ENCODE data around the gene LDLRAD3. TPM values are rescaled to one million over a fixed set of nuclear protein-coding genes. Genes with fewer than 3 reads are reported as not detected.

Gene LDLRAD3
- total RNA-seq, 1 donor = 10.5 TPM

DNA sequence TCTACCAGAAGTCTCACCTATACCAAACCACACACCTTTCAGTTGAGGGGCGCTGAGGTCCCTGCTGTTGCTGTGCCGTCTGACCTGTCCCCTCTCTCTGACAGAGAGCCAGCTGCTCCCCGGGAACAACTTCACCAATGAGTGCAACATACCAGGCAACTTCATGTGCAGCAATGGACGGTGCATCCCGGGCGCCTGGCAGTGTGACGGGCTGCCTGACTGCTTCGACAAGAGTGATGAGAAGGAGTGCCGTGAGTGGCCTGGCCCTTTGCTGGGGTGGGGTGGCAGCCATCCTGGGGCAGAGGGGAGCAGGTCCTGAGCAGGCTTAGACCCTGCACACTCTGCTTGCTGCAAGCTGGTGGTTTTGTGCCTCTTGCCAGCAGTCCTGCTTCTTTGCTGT, 92.1 kb downstream of the LDLRAD3 start:
- DNase-seq (ENCODE audit: insufficient read length, low spot score, missing footprints) = no peak
- no peaks in the 10 kb centered on the region for H3K27me3 ChIP-seq (ENCODE audit: insufficient read depth, low read length)

GRCh38 chr11:36037031-36037430, 93.2 kb downstream of the LDLRAD3 start:
- no peak overlapping the region for H3K4me2 ChIP-seq (ENCODE audit: insufficient read depth, low read length)

More for the DNA sequence above, 92.1 kb downstream of the LDLRAD3 start:
- Histone ChIP-seq H4K20me1 (ENCODE audit: insufficient read depth, low read length) (no peaks in the 10 kb centered on the region), H3K27ac (ENCODE audit: low read depth, low read length) (no peak overlapping the region), H3K36me3 (ENCODE audit: insufficient read depth, low read length) (no peaks in the 10 kb centered on the region), H2AFZ (ENCODE audit: low read length) (no peak overlapping the region), H3K4me1 (ENCODE audit: insufficient read depth, low read length) (peaks cover 17% of the 10 kb centered on the region), H3K79me2 (ENCODE audit: insufficient read depth, low read length) (peaks cover 2% of the 10 kb centered on the region), H3K4me2 (ENCODE audit: insufficient read depth, low read length) (no peak overlapping the region), H3K4me3 (ENCODE audit: insufficient read depth, low read length) (no peak overlapping the region), H3K9me3 (ENCODE audit: low read depth, low read length) (no peaks in the 10 kb centered on the region)
- TF ChIP-seq, protein P1, sequence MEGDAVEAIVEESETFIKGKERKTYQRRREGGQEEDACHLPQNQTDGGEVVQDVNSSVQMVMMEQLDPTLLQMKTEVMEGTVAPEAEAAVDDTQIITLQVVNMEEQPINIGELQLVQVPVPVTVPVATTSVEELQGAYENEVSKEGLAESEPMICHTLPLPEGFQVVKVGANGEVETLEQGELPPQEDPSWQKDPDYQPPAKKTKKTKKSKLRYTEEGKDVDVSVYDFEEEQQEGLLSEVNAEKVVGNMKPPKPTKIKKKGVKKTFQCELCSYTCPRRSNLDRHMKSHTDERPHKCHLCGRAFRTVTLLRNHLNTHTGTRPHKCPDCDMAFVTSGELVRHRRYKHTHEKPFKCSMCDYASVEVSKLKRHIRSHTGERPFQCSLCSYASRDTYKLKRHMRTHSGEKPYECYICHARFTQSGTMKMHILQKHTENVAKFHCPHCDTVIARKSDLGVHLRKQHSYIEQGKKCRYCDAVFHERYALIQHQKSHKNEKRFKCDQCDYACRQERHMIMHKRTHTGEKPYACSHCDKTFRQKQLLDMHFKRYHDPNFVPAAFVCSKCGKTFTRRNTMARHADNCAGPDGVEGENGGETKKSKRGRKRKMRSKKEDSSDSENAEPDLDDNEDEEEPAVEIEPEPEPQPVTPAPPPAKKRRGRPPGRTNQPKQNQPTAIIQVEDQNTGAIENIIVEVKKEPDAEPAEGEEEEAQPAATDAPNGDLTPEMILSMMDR (IDR thresholded peaks at IDR 0.05; ENCODE audit: extremely low read depth, low read depth, low read length) = no peak

DNA sequence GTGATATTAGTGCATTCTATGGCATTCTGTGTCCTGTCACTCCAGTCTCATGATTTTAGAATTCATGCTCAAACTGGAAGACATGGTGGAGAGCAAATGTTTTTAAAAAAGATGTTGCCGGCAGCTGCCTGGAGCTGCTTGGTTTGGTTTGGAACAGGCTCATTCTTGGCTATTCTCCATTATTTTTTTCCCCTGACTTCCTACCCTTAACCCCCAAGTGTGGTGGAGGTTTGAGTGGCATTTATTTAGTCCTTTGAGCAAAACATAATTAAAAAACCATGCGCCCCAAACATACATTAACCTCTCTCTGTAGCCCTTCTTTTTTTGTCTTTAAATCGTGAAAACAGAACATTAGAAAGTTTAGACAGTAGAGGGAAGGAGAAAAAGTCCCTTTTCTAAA, 94.7 kb downstream of the LDLRAD3 start:
- Histone ChIP-seq H3K4me2 (ENCODE audit: insufficient read depth, low read length) (no peak overlapping the region), H3K27ac (ENCODE audit: low read depth, low read length) (no peak overlapping the region)

More at GRCh38 chr11:36037031-36037430, 93.2 kb downstream of the LDLRAD3 start:
- no peaks in the 10 kb centered on the region for H3K9me3 ChIP-seq (ENCODE audit: low read depth, low read length)
- no peak overlapping the region for H3K4me3 ChIP-seq (ENCODE audit: insufficient read depth, low read length)
- peaks cover 2% of the 10 kb centered on the region for H3K79me2 ChIP-seq (ENCODE audit: insufficient read depth, low read length)
- TF ChIP-seq, protein P1 (IDR thresholded peaks at IDR 0.05; ENCODE audit: extremely low read depth, low read depth, low read length) = no peak
- H3K36me3 ChIP-seq (ENCODE audit: insufficient read depth, low read length) = no peaks in the 10 kb centered on the region
- no peak overlapping the region for H2AFZ ChIP-seq (ENCODE audit: low read length)
- H4K20me1 ChIP-seq (ENCODE audit: insufficient read depth, low read length) = no peaks in the 10 kb centered on the region
- H3K4me1 ChIP-seq (ENCODE audit: insufficient read depth, low read length) = peaks cover 17% of the 10 kb centered on the region
- DNase-seq (ENCODE audit: insufficient read length, low spot score, missing footprints) = no peak
- no peak overlapping the region for H3K27ac ChIP-seq (ENCODE audit: low read depth, low read length)
- H3K27me3 ChIP-seq (ENCODE audit: insufficient read depth, low read length) = no peaks in the 10 kb centered on the region

GRCh38 chr11:36039471-36039870, 95.6 kb downstream of the LDLRAD3 start:
- Histone ChIP-seq H4K20me1 (ENCODE audit: insufficient read depth, low read length) (no peaks in the 10 kb centered on the region), H3K27ac (ENCODE audit: low read depth, low read length) (no peak overlapping the region), H3K9me3 (ENCODE audit: low read depth, low read length) (no peaks in the 10 kb centered on the region), H3K4me3 (ENCODE audit: insufficient read depth, low read length) (no peak overlapping the region), H3K4me1 (ENCODE audit: insufficient read depth, low read length) (peaks cover 14% of the 10 kb centered on the region), H2AFZ (ENCODE audit: low read length) (no peak overlapping the region), H3K36me3 (ENCODE audit: insufficient read depth, low read length) (no peaks in the 10 kb centered on the region), H3K79me2 (ENCODE audit: insufficient read depth, low read length) (no peaks in the 10 kb centered on the region), H3K27me3 (ENCODE audit: insufficient read depth, low read length) (no peaks in the 10 kb centered on the region), H3K4me2 (ENCODE audit: insufficient read depth, low read length) (no peak overlapping the region)
- TF ChIP-seq, protein P1 (IDR thresholded peaks at IDR 0.05; ENCODE audit: extremely low read depth, low read depth, low read length) = no peak
- DNase-seq (ENCODE audit: insufficient read length, low spot score, missing footprints) = no peak

More for the DNA sequence above, 94.7 kb downstream of the LDLRAD3 start:
- Histone ChIP-seq H3K79me2 (ENCODE audit: insufficient read depth, low read length) (no peaks in the 10 kb centered on the region), H3K4me3 (ENCODE audit: insufficient read depth, low read length) (no peak overlapping the region), H2AFZ (ENCODE audit: low read length) (no peak overlapping the region), H3K9me3 (ENCODE audit: low read depth, low read length) (no peaks in the 10 kb centered on the region), H3K27me3 (ENCODE audit: insufficient read depth, low read length) (no peaks in the 10 kb centered on the region), H3K36me3 (ENCODE audit: insufficient read depth, low read length) (no peaks in the 10 kb centered on the region), H4K20me1 (ENCODE audit: insufficient read depth, low read length) (no peaks in the 10 kb centered on the region), H3K4me1 (ENCODE audit: insufficient read depth, low read length) (peaks cover 17% of the 10 kb centered on the region)
- DNase-seq (ENCODE audit: insufficient read length, low spot score, missing footprints) = no peak
- TF ChIP-seq, protein P1 (IDR thresholded peaks at IDR 0.05; ENCODE audit: extremely low read depth, low read depth, low read length) = no peak

All from osteoblast (primary cell).